Thyroid gland (tissue), 4 donors: ENCODE data around the gene ANKRD11.
"Not testable (repeated sequence)": the region's sequence is repeated elsewhere in the genome, so short reads cannot be mapped to it uniquely, and the experiment has no call there.

Experiments
- CTCF ChIP-seq, 6 experiments: fragments of 200-600 bp in 3 of 6; fragments of 450-650 bp in 3 of 6; sonication (generic) in 3 of 6; IDR thresholded peaks; one replicate each; pipeline ENCODE4 v1.5.1; 2016 to 2019; ENCODE audit warnings: antibody characterized with exemption in 6 of 6, mild to moderate bottlenecking in 2 of 6, inconsistent platforms in 1 of 6, moderate library complexity in 1 of 6
- POLR2A ChIP-seq, 2 donors: fragments of 450-650 bp; IDR thresholded peaks; one replicate each; pipeline ENCODE4 v1.6.1; 2017; ENCODE audit warnings: antibody characterized with exemption in 2 of 2, mild to moderate bottlenecking in 2 of 2, moderate library complexity in 1 of 2

GRCh38 chr16:89333401-89334001, 156.9 kb downstream of the ANKRD11 start:
- TF ChIP-seq CTCF (IDR thresholded peaks at IDR 0.05) = peak in 5 of 6 experiments; percentile 28 to 69 (median 59)
- TF ChIP-seq POLR2A (IDR thresholded peaks at IDR 0.05) = not testable (repeated sequence)
